H1 (cell line): ENCODE results near the gene ISM1.

Experiments used
- BCL11A ChIP-seq, 2 experiments: IDR thresholded peaks; one replicate each; pipeline ENCODE4 v1.6.1; 2011; ENCODE audit warnings: low read depth in 2 of 2, low read length in 2 of 2, mild to moderate bottlenecking in 2 of 2
- CREB1 ChIP-seq: IDR thresholded peaks from 2 replicates; pipeline ENCODE4 v1.6.1; 2012; ENCODE audit warnings: inconsistent platforms
- EZH2 ChIP-seq: fragments of 200-600 bp; sonication (generic); IDR thresholded peaks from 2 replicates; pipeline ENCODE4 v1.7.1; 2012; ENCODE audit warnings: low read depth, mild to moderate bottlenecking, moderate library complexity, low read length, inconsistent platforms; ENCODE audit not compliant: severe bottlenecking
- GABPA ChIP-seq: IDR thresholded peaks from 2 replicates; pipeline ENCODE4 v1.6.1; 2011; ENCODE audit warnings: mild to moderate bottlenecking, low read length, moderate library complexity, borderline replicate concordance; ENCODE audit not compliant: insufficient read depth
- HDAC6 ChIP-seq: IDR thresholded peaks from one replicate; pipeline ENCODE4 v1.7.1; 2012; ENCODE audit warnings: low read depth, mild to moderate bottlenecking, inconsistent platforms, low read length, moderate library complexity
- JUN ChIP-seq: IDR thresholded peaks from 2 replicates; pipeline ENCODE4 v1.6.1; 2011; ENCODE audit warnings: low read depth, mild to moderate bottlenecking, improper control_type of control experiment, low read length
- NRF1 ChIP-seq: IDR thresholded peaks from 2 replicates; pipeline ENCODE4 v1.6.1; 2011; ENCODE audit warnings: mild to moderate bottlenecking, low read depth, low read length, improper control_type of control experiment
- POLR2A ChIP-seq, 2 experiments: IDR thresholded peaks; 1 replicate in 1 of 2; 2 replicates in 1 of 2; pipeline ENCODE4 v1.6.1; 2011; ENCODE audit warnings: low read depth in 2 of 2, low read length in 2 of 2, mild to moderate bottlenecking in 2 of 2; ENCODE audit errors: control extremely low read depth in 1 of 2
- TAF1 ChIP-seq: IDR thresholded peaks from 2 replicates; pipeline ENCODE4 v1.6.1; 2011; ENCODE audit warnings: mild to moderate bottlenecking, low read depth, low read length
- TEAD4 ChIP-seq: IDR thresholded peaks from 2 replicates; pipeline ENCODE4 v1.6.1; 2012; ENCODE audit warnings: low read depth, low read length, inconsistent platforms, mixed read lengths
- YY1 ChIP-seq: IDR thresholded peaks from 2 replicates; pipeline ENCODE4 v1.6.1; 2011; ENCODE audit warnings: low read depth, mild to moderate bottlenecking, low read length
- ZNF274 ChIP-seq: IDR thresholded peaks from 2 replicates; pipeline ENCODE4 v1.7.0; 2012; ENCODE audit warnings: low read length, borderline replicate concordance; ENCODE audit errors: extremely low read depth
- TF ChIP-seq, protein P1 (sequence below), 3 experiments: IDR thresholded peaks; 1 replicate in 2 of 3; 2 replicates in 1 of 3; pipeline versions ENCODE4 v1.5.1 to v1.6.1; 2011; ENCODE audit warnings: low read length in 3 of 3, mild to moderate bottlenecking in 3 of 3, inconsistent platforms in 2 of 3, low read depth in 1 of 3, moderate library complexity in 1 of 3; ENCODE audit not compliant: insufficient read depth in 1 of 3; ENCODE audit errors: control extremely low read depth in 1 of 3

DNA sequence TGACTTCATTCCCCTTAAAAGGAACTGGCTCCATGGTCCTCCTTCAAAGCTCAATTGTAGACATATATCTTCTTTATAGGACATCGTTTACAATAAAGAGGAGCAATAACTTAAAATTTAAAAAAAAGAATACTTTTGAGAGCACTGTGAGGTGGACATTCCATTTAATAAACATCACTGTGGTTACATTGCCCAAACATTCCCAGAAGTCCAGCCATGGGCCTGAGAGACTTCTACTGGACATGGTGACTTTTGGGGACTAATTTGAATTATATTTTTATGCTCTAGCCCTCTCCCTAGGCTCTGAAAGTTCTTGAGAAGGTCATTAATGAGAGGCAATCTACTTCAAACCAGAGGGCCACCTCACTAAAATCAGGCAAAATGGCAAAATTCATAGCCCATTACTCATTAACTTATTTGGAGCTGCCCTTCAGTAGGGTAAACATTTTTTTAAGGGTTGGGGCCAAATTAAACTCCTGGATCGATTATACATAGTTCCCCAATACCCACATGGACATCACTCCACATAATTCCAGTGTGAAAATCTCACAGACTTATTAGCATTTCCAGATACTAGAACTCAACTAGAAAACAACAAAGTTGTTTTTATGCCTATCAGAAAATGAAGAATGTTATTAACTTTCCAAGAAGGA lies 17.1 kb downstream of the ISM1 start:
- TF ChIP-seq ZNF274, result no peak
- TF ChIP-seq, protein P1, sequence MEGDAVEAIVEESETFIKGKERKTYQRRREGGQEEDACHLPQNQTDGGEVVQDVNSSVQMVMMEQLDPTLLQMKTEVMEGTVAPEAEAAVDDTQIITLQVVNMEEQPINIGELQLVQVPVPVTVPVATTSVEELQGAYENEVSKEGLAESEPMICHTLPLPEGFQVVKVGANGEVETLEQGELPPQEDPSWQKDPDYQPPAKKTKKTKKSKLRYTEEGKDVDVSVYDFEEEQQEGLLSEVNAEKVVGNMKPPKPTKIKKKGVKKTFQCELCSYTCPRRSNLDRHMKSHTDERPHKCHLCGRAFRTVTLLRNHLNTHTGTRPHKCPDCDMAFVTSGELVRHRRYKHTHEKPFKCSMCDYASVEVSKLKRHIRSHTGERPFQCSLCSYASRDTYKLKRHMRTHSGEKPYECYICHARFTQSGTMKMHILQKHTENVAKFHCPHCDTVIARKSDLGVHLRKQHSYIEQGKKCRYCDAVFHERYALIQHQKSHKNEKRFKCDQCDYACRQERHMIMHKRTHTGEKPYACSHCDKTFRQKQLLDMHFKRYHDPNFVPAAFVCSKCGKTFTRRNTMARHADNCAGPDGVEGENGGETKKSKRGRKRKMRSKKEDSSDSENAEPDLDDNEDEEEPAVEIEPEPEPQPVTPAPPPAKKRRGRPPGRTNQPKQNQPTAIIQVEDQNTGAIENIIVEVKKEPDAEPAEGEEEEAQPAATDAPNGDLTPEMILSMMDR (IDR thresholded peaks at IDR 0.05; ENCODE audit: control extremely low read depth in 1 of 3, insufficient read depth in 1 of 3, low read depth in 1 of 3, low read length in 3 of 3), result no peak
- no peak for TF ChIP-seq NRF1
- TF ChIP-seq EZH2, result no peak
- TF ChIP-seq BCL11A (IDR thresholded peaks at IDR 0.05; ENCODE audit: low read depth in 2 of 2, low read length in 2 of 2), result no peak
- TF ChIP-seq YY1, result no peak
- no peak for TF ChIP-seq TAF1
- no peak for TF ChIP-seq POLR2A (IDR thresholded peaks at IDR 0.05; ENCODE audit: control extremely low read depth in 1 of 2, low read depth in 2 of 2, low read length in 2 of 2)
- no peak for TF ChIP-seq GABPA
- TF ChIP-seq HDAC6, result no peak
- no peak for TF ChIP-seq JUN
- TF ChIP-seq CREB1, result no peak
- no peak for TF ChIP-seq TEAD4
